GM13977 (cell line): Measurements from ENCODE around the gene RAB31.

Experiments used
- DNase-seq: peaks from one replicate; pipeline ENCODE4 v3.0.0; 2012; ENCODE audit warnings: low spot score
- in situ Hi-C: fragments of 300-500 bp; cut with MboI; formaldehyde crosslinking; loops from one replicate; pipeline ENCODE4 v1.12.0; 2022; ENCODE audit warnings: low sequenced_read_pairs, low pct_unique_long_range_greater_than_20kb, mixed read lengths, inconsistent platforms; ENCODE audit not compliant: unreplicated experiment
- TF ChIP-seq, protein P1 (sequence below): IDR thresholded peaks from 2 replicates; pipeline ENCODE4 v1.5.1; 2012; ENCODE audit warnings: mild to moderate bottlenecking, control low read depth; ENCODE audit not compliant: insufficient read depth; ENCODE audit errors: extremely low read depth, missing control alignments

RAB31 gene

DNA sequence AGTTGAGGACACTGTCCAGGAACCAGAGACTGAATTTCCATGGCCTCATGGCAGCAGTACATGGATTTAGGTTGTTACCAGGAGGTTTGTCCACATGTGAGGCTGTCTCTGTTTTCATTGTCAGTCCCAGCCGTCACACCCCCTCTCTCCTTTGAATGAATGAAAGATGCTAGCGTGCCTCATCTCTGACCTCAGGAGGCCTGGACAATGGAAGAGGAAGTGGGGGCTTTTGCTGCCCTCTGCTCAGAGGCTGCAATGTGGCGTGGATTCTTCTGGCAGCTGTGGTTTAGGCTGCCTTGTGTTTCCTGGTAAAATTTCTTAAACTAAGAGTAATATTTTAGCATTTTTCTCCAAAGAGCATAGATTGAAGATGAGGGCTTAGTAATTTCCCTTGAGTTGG is 47.5 kb downstream of the RAB31 start:
- no peak for DNase-seq
- in situ Hi-C loops = no loop called here

DNA sequence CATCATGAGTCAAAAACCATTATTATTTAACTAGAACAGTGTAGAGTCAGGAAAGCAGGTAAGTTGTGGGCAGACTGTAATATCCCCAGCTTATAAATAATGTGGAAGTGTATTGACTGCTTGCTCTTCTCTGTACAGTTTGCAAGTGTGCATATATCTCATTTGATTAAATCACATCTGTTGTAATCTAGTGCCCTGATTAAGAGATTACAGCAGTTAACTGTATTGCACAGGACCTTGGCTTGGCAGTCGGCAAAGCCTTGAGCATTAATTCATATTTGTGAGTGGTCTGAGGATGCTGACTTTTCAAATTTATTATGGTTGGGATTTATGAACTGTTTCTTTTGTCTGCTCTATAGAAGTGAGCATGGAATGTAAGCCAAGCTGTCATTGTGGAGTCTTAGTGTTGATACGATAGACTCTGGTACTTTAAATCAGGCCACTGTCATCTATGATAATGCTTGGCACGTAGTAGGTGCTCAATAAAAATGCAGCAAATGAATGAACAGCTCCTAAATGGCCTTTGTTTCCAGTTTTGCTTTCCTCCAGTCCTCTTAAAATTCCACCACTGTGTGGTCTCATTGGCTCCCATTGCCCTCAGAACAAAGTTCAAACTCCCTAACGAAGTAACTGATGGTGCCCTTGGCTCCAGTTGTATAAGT is 48.3 kb downstream of the RAB31 start:
- no peak for DNase-seq
- TF ChIP-seq, protein P1, sequence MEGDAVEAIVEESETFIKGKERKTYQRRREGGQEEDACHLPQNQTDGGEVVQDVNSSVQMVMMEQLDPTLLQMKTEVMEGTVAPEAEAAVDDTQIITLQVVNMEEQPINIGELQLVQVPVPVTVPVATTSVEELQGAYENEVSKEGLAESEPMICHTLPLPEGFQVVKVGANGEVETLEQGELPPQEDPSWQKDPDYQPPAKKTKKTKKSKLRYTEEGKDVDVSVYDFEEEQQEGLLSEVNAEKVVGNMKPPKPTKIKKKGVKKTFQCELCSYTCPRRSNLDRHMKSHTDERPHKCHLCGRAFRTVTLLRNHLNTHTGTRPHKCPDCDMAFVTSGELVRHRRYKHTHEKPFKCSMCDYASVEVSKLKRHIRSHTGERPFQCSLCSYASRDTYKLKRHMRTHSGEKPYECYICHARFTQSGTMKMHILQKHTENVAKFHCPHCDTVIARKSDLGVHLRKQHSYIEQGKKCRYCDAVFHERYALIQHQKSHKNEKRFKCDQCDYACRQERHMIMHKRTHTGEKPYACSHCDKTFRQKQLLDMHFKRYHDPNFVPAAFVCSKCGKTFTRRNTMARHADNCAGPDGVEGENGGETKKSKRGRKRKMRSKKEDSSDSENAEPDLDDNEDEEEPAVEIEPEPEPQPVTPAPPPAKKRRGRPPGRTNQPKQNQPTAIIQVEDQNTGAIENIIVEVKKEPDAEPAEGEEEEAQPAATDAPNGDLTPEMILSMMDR = no peak
- in situ Hi-C loops = no loop called here

More for the DNA sequence above, 47.5 kb downstream of the RAB31 start:
- TF ChIP-seq, protein P1 = no peak

DNA sequence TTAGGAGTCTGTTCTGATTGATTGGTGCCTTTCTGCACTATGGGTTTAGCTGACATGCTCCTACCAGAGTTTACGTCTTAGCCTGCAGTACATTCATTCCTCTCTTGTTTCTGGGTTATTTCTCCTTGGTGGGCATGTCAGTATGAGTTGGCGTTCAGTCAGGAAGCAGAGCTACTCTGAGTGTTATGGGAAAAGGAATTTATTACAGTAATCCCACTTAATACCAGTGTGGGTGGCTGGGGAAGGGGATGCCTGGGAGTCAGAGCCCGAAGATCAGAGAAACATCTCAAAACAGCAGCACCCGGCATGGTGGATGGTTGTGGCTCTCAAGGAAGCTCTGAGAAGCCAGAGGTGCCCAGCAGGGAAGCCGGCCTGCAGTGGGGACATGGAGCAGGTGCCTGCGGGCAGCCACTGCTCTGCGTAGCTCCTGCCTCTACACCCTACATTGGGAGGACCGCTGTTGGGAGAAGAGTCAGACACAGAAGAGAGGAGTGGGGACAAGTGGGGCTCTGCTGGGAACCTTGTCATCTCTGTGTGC is 48.9 kb downstream of the RAB31 start:
- TF ChIP-seq, protein P1 = no peak
- DNase-seq = no peak
- in situ Hi-C loops = no loop called here

DNA sequence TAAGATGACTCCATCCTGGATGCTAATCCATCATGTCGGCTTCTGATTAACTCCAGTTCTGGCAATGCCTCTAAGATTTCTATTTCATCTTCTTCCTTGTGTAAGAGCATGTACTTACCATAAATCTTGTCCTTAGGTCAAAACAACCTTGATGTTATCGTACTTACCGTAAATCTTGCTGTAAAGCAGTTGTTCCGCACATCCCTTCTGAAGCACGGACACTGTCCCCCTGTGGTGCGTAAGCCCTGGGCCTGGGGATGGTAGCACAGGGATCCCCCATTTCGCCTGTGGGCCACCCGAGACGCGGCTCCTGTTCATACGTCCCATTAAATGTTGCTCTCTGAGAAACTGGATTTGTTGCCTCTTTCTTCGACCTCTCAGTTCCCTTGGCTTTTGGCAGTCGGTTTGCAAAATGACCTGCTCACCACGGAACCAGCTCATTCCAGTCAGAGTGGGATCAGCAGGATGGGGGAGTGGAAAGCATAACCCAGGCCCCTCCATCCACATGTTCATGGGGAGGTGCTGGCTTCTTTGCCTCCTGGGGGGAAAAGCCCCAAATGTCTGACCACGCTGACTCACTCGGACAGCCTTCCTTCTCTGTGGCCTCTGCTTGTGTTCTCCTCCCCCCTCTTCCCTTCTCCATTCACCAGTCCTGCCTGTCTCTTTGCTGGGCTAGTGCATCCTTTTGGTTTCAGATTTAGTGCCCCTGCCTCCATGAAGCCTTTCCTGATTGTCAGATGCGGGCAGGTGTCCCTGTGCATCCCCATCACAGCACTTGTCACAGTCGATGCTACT is 49.9 kb downstream of the RAB31 start:
- in situ Hi-C loops = no loop called here
- no peak for DNase-seq
- TF ChIP-seq, protein P1 = no peak

DNA sequence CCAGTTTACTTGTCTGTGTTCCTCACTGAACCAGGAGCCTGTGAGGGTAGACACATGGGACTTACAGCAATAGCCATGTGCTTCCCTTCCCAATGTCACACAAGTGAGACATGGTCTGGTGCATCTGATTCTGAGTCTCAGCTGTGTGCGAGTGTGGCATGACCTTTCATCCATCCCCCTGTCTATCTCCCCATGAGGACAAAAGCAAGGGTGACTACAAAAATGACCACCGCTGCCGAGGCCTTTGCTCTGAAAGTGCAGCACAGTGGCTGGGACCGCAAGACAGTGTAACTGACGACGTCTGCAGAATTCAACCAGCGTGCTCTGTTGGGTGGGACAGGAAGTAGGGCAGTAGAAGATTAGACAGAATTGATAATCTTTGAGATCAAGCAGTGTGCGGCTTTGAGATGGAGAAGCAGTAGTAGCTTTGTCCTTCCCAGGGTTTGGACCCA is 50.5 kb downstream of the RAB31 start:
- DNase-seq = no peak
- in situ Hi-C loops = no loop called here
- TF ChIP-seq, protein P1 = no peak

DNA sequence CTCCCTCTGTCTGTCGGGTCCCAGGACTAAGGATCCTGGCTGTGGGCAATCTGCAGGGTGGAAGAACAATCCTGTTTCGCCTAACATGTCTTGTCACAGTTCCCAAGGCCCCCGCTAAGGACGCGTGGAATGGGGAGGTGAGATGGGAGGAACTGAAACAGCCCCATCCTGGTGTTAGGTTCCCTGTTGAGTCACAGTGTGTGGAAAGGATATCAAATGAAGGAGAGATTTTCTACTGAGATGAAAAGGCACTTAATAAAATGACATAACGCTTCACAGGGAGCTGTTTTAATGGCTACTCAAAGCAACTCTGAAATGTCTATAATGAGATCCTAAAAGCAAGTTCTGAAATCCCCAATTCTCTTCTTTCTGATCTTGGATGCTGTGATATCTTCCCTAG is 52.5 kb downstream of the RAB31 start:
- TF ChIP-seq, protein P1 = no peak
- in situ Hi-C loops = no loop called here
- no peak for DNase-seq
